AG04449 (cell line): ENCODE measurements around the gene EIF2AK2.

Source experiments
- CTCF ChIA-PET: fragments of 350-600 bp; formaldehyde crosslinking; extraction: SDS; loops from one replicate; lab custom pipeline; 2021; ENCODE audit warnings: antibody characterized with exemption; lab: Yijun Ruan, JAX
- POLR2A ChIA-PET: fragments of 400-600, 350-600 bp; formaldehyde crosslinking; extraction: SDS; loops from one replicate; lab custom pipeline; 2020; ENCODE audit warnings: antibody characterized with exemption, inconsistent platforms; lab: Yijun Ruan, JAX
- DNase-seq: peaks from one replicate; pipeline ENCODE4 v3.0.0-alpha.2; 2010; ENCODE audit warnings: low read depth, low spot score
- H3K4me3 ChIP-seq: 2 replicates; pipeline ENCODE4 v1.5.1; 2011; ENCODE audit warnings: low read depth, mild to moderate bottlenecking, control low read depth, low read length
- CTCF ChIP-seq: IDR thresholded peaks from one replicate; pipeline ENCODE4 v1.5.1; 2011; ENCODE audit warnings: mild to moderate bottlenecking, moderate library complexity, low read length, control low read depth, inconsistent platforms; ENCODE audit not compliant: insufficient read depth; ENCODE audit errors: missing control alignments

EIF2AK2 gene

DNA sequence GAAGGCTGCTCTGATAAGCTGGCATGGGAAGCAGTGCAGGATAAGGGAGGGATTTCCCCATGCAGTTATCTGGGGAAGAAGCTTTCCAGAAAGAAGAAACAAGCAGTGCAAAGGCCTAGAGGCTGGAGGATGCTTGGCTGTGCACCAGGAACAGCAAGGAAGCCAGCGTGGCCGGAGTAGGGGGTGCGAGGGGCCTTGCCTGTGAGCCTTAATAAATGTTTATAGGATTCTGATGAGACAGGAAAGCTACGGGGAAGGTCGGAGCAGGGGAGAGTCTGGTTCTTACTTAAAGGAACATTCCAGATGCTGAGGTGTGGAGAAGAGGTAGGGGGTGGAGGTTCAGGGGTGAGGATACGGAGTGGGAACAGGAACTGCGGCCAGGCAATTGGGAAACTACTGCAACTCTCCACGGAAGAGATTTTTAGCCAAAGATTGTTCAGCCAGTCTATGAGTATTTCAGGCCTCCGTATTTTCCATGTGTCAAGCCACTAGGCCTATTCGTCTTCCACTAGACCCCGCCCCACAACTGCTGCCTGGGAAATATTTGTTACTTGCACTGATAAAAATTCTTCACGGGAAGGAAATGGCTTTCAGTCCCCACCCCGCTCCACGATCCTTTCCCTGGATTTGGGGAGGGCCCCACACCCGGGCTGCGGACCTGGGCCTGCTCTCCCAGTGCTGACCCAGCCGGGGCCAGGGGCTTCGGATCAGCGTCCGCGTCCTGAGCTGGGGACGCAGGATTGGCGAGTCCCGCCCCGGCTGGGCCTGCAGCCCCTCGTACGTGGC is 516 bp downstream of the EIF2AK2 start:
- no peak for DNase-seq
- ChIA-PET CTCF (interaction anchor here (1.1 to 4.3 kb wide), 2 partner anchors 12 to 33 kb away, joined by 4 to 48 read pairs; no protein-coding TSS in a partner anchor), POLR2A (interaction anchor here (0.6 kb wide), 2 partner anchors 26 to 721 kb away, joined by 3 to 4 read pairs; no protein-coding TSS in a partner anchor)
- peak overlapping the region; percentile 78 for H3K4me3 ChIP-seq
- TF ChIP-seq CTCF = no peak

DNA sequence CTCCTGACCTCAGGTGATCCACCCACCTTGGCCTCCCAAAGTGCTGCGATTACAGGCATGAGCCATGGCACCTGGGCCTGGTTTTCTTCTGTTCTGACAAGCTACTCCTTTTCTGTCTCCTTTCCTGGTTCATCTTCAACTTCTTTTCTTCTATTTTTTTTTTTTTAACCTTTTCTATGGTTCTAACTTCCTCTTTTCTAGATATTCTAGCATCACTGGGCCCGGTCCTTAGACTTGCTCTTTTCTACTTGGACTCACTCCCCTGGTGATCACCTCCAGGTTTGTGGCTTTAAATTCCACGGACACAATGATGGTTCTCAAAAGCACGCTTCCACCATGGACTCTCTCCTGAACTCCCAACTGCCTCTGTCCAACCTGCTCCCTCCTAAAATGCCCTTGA is 2.0 kb downstream of the EIF2AK2 start:
- DNase-seq = no peak
- POLR2A ChIA-PET = no interaction called here
- no peak for TF ChIP-seq CTCF
- H3K4me3 ChIP-seq = 0 out of 2 replicates have a peak overlapping the region, but pooled peaks have one; percentile 1
- CTCF ChIA-PET = interaction anchor here (0.8 to 1.2 kb wide), 3 partner anchors 9 to 14 kb away, joined by 3 to 4 read pairs (median 3); no protein-coding TSS in a partner anchor

DNA sequence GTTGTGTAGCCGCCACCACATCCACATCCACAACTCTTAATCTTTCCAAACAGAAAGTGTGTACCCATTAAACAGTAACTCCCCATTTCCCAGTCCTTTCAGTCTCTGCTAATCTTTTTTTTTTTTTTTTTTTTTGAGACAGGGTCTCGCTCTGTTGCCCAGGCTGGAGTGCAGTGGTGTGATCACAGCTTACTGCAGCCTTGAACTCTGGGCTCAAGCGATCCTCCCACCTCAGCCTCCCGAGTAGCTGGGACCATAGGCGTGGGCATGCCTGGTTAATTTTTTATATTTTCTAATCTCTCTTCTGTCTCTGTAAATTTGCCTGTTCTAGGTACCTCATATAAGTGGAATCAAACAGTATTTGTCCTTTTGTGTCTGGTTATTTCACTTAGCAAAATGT is 3.6 kb downstream of the EIF2AK2 start:
- H3K4me3 ChIP-seq = no peak overlapping the region
- no peak for TF ChIP-seq CTCF
- no peak for DNase-seq
- ChIA-PET POLR2A (no interaction called here), CTCF (no interaction called here)

- POLR2A ChIA-PET = no interaction called here
- CTCF ChIA-PET = no interaction called here
Measured at GRCh38 chr2:37149626-37150322, 7.0 kb downstream of the EIF2AK2 start.

DNA sequence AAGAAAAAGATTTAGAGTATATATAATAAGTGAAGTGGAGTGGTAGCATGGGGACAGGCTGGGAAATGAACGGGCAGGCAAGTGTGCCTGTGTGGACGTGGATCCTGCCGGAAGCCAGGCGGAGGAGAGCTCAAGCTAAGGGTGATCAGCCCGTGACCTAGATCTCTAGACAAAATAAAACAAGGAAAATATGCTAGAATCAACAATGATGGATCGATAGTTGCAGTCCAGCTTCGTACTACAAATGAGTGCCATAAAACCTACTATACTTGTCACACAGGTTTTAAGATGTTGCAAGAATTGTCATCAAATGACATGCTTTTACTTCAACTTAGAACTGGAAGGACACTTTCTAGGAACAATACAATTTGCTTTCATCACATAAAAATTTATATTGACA is 8.5 kb downstream of the EIF2AK2 start:
- ChIA-PET POLR2A (no interaction called here), CTCF (no interaction called here)
- no peak for DNase-seq

More at GRCh38 chr2:37149626-37150322, 7.0 kb downstream of the EIF2AK2 start:
- no peak overlapping the region for H3K4me3 ChIP-seq
- no peak for TF ChIP-seq CTCF
- no peak for DNase-seq

More for the DNA sequence above, 8.5 kb downstream of the EIF2AK2 start:
- H3K4me3 ChIP-seq = no peak overlapping the region
- no peak for TF ChIP-seq CTCF
